Heart right ventricle (tissue), 16 donors: ENCODE data around the gene CLCA4. TPM values are rescaled to one million over a fixed set of nuclear protein-coding genes. Genes with fewer than 3 reads are reported as not detected.

Source experiments
- ATAC-seq, 8 donors: fragments of 200-7000 bp; cut with Tn5 transposase; one replicate each; pipeline ENCODE4 v1.9.1; 2020; ENCODE audit warnings: mild to moderate bottlenecking in 8 of 8, moderate library complexity in 8 of 8, moderate number of reproducible peaks in 1 of 8
- DNase-seq, 2 donors: peaks; one replicate each; pipeline ENCODE4 v3.0.0-alpha.2; 2020
- H3K27ac ChIP-seq, 10 donors: fragments of 200-600 bp; sonication (generic) in 2 of 10; one replicate each; pipeline versions ENCODE4 v1.5.0 to v1.8.0; 2020 to 2022; ENCODE audit warnings: mild to moderate bottlenecking in 3 of 10
- H3K27me3 ChIP-seq, 7 donors: fragments of 200-600 bp; one replicate each; pipeline ENCODE4 v1.8.0; 2021 to 2022; ENCODE audit warnings: mild to moderate bottlenecking in 2 of 7
- H3K36me3 ChIP-seq, 9 donors: fragments of 200-600 bp; sonication (generic) in 1 of 9; one replicate each; pipeline versions ENCODE4 v1.5.0 to v1.8.0; 2020 to 2022; ENCODE audit warnings: mild to moderate bottlenecking in 2 of 9
- H3K4me1 ChIP-seq, 9 donors: fragments of 200-600 bp; sonication (generic) in 1 of 9; one replicate each; pipeline versions ENCODE4 v1.5.0 to v1.8.0; 2020 to 2022; ENCODE audit warnings: mild to moderate bottlenecking in 4 of 9
- H3K4me3 ChIP-seq, 10 donors: fragments of 200-600 bp; sonication (generic) in 2 of 10; one replicate each; pipeline versions ENCODE4 v1.5.0 to v1.8.0; 2020 to 2022; ENCODE audit warnings: mild to moderate bottlenecking in 7 of 10, moderate library complexity in 2 of 10
- H3K9me3 ChIP-seq, 11 donors: fragments of 200-600 bp in 10 of 11; sonication (generic) in 2 of 11; one replicate each; pipeline versions ENCODE4 v1.5.0 to v1.8.0; 2013 to 2022; ENCODE audit warnings: mild to moderate bottlenecking in 2 of 11, control low read depth in 1 of 11, moderate library complexity in 1 of 11
- CTCF ChIP-seq, 9 donors: fragments of 200-600 bp; sonication (generic) in 2 of 9; IDR thresholded peaks; one replicate each; pipeline versions ENCODE4 v1.5.0 to v1.8.0; 2021 to 2022; ENCODE audit warnings: antibody characterized with exemption in 9 of 9, mild to moderate bottlenecking in 5 of 9, moderate library complexity in 1 of 9
- WGBS, 2 donors: extraction: QIAGEN DNeasy Blood & Tissue Kit; methylation state at CpG; one replicate each; pipeline ENCODE4 v1.1.7; 2013; ENCODE audit warnings: inconsistent platforms in 1 of 2; 5-methylcytosine and 5-hydroxymethylcytosine counted together
- intact Hi-C, 10 donors: fragments of 100-400 bp; cut with DNase I; formaldehyde crosslinking; loops; one replicate each; pipeline versions ENCODE4 v1.11.1 to v1.14.2; 2022
- polyA plus RNA-seq, 2 donors: library from polyadenylated mRNA; stranded (reverse); fragments of 200-250 nt; gene quantifications; one replicate each; pipeline ENCODE4 v1.2.3, GENCODE V29; 2013
- total RNA-seq, 10 donors: library from RNA; stranded (reverse); fragmentation: NEBNext Ultra II Directional in 3 of 10; extraction: Animal tissue kit (Norgen Biotek cat#: 25700) in 3 of 10; gene quantifications; one replicate each; pipeline versions ENCODE4 v1.2.1 to v1.2.4, GENCODE V29; 2021 to 2023
- donor health status: Arrhythmogenic right ventricular cardiomyopathy.
- donor health status: ischemic (EF 13 %, LVEDD 7.1; RV severe dilation, severe dysfunction).
- donor health status: healthy with polysubstance abuse.
- donor health status: DM: no; HTN: yes; CAD: no.
- donor health status: DM: no; HTN: no; CAD: no.
- donor health status: ischemic (EF 25% LVEDD 6.9; RV normal size, moderate dysfunction).
- donor health status: ischemic (EF 25% LVEDD 5.7; RV mildly dilated, moderate dysfunction).
- donor health status: healthy.
- donor health status: DM: yes; HTN: yes; CAD: no.
- donor health status: Ischemic cardiomyopathy.
- donor health status: ischemic (EF 35%, LVEDD 5.7; RV mildly dilated, moderate dysfunction).
- donor health status: nonischemic (EF 11% LVEDD 7.7; RV severe dilation, severe dysfunction).
- donor health status: DM: yes; HTN: yes; CAD: no.
- donor health status: PGD.
- donor health status: ischemic (EF 29% LVEDD 5.4; RV normal size, mild dysfunction).
- donor health status: nonischemic (EF 23%, LVEDD 6.1; RV moderate dilation, normal function).

CLCA4 gene
- total and polyA plus RNA-seq, 12 donors: 0.04 to 0.23 TPM; not detected in 10

GRCh38 chr1:86521522-86521891, 25.4 kb upstream of the CLCA4 start:
- Histone ChIP-seq H3K27ac (no peak overlapping the region), H3K9me3 (no peaks in the 10 kb centered on the region), H3K4me1 (no peaks in the 10 kb centered on the region), H3K36me3 (no peaks in the 10 kb centered on the region), H3K4me3 (no peak overlapping the region), H3K27me3 (peaks cover 0 to 4% (median 0%) of the 10 kb centered on the region in 7 donors)
- ATAC-seq: no peak
- WGBS, 2 donors: 74 to 75% methylated on average over 2 of the region's 2 CpGs
- no peak for TF ChIP-seq CTCF (IDR thresholded peaks at IDR 0.05)
- DNase-seq: no peak
- intact Hi-C loops: no loop called here

- peaks cover 0 to 4% (median 0%) of the 10 kb centered on the region in 7 donors for H3K27me3 ChIP-seq
- WGBS, 2 donors: 51 to 59% methylated on average over 3 of the region's 3 CpGs
- DNase-seq: no peak
- no peak for TF ChIP-seq CTCF (IDR thresholded peaks at IDR 0.05)
- no peaks in the 10 kb centered on the region for H3K36me3 ChIP-seq
- no peak for ATAC-seq
- intact Hi-C loops: no loop called here
- no peak overlapping the region for H3K27ac ChIP-seq
- no peaks in the 10 kb centered on the region for H3K9me3 ChIP-seq
- H3K4me3 ChIP-seq: no peak overlapping the region
- no peaks in the 10 kb centered on the region for H3K4me1 ChIP-seq
These were observed 24.6 kb upstream of the CLCA4 start for GRCh38 chr1:86522240-86522639.

GRCh38 chr1:86523670-86524354, 23.1 kb upstream of the CLCA4 start:
- Histone ChIP-seq H3K27me3 (peaks cover 0 to 4% (median 0%) of the 10 kb centered on the region in 7 donors), H3K4me1 (no peaks in the 10 kb centered on the region), H3K9me3 (no peaks in the 10 kb centered on the region), H3K4me3 (no peak overlapping the region), H3K27ac (no peak overlapping the region), H3K36me3 (no peaks in the 10 kb centered on the region)
- TF ChIP-seq CTCF (IDR thresholded peaks at IDR 0.05): no peak
- DNase-seq (no peak), ATAC-seq (no peak)
- intact Hi-C loops: no loop called here
- 95% methylated on average over 32 of the region's 32 CpGs for WGBS, 2 donors

- ATAC-seq: no peak
- H3K4me1 ChIP-seq: no peaks in the 10 kb centered on the region
- H3K27me3 ChIP-seq: no peaks in the 10 kb centered on the region
- H3K36me3 ChIP-seq: no peaks in the 10 kb centered on the region
- WGBS, 2 donors: 70 to 74% methylated on average over 4 of the region's 4 CpGs
- intact Hi-C loops: no loop called here
- no peak overlapping the region for H3K4me3 ChIP-seq
- H3K9me3 ChIP-seq: peaks cover 0 to 3% (median 0%) of the 10 kb centered on the region in 11 donors
- no peak for DNase-seq
- H3K27ac ChIP-seq: no peak overlapping the region
- TF ChIP-seq CTCF (IDR thresholded peaks at IDR 0.05): no peak
These were observed 19.6 kb upstream of the CLCA4 start for GRCh38 chr1:86527306-86527705.
